Measurements from ENCODE around the gene ABLIM3. TPM values are rescaled to one million over a fixed set of nuclear protein-coding genes. Genes with fewer than 3 reads are reported as not detected.

ABLIM3 gene
- polyA plus RNA-seq, 1 of the 3 experiments (the other 2 are of a cell fraction), result 5.9 TPM

GRCh38 chr5:149156435-149157083, 15.3 kb downstream of the ABLIM3 start (continued):
- TF ChIP-seq, protein P1, sequence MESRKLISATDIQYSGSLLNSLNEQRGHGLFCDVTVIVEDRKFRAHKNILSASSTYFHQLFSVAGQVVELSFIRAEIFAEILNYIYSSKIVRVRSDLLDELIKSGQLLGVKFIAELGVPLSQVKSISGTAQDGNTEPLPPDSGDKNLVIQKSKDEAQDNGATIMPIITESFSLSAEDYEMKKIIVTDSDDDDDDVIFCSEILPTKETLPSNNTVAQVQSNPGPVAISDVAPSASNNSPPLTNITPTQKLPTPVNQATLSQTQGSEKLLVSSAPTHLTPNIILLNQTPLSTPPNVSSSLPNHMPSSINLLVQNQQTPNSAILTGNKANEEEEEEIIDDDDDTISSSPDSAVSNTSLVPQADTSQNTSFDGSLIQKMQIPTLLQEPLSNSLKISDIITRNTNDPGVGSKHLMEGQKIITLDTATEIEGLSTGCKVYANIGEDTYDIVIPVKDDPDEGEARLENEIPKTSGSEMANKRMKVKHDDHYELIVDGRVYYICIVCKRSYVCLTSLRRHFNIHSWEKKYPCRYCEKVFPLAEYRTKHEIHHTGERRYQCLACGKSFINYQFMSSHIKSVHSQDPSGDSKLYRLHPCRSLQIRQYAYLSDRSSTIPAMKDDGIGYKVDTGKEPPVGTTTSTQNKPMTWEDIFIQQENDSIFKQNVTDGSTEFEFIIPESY (IDR thresholded peaks at IDR 0.05; ENCODE audit: borderline replicate concordance, low read depth), result no peak
- no peak for TF ChIP-seq NFIC (IDR thresholded peaks at IDR 0.05; ENCODE audit: borderline replicate concordance)

GRCh38 chr5:149157330-149157729, 16.0 kb downstream of the ABLIM3 start:
- Histone ChIP-seq H3K27me3 (ENCODE audit: insufficient read depth) (no peaks in the 10 kb centered on the region), H2AFZ (ENCODE audit: low read depth) (no peak overlapping the region), H3K9me3 (no peaks in the 10 kb centered on the region), H3K4me2 (no peak overlapping the region), H3F3A (replicated peaks; ENCODE audit: insufficient read depth) (no peaks in the 10 kb centered on the region), H3K9me2 (no peaks in the 10 kb centered on the region), H3K4me1 (ENCODE audit: control insufficient read depth in 1 of 2, insufficient read depth in 2 of 2, low read depth in 1 of 2, low read length in 1 of 2) (peaks cover 0 to 5% of the 10 kb centered on the region in 2 experiments), H3K9ac (no peak overlapping the region), H3K27ac (ENCODE audit: low read depth in 2 of 2, low read length in 1 of 2) (no peak overlapping the region), H3K36me3 (replicated peaks in 1 of 2; ENCODE audit: control insufficient read depth in 1 of 2, insufficient read depth in 2 of 2, low read length in 1 of 2) (no peaks in the 10 kb centered on the region), H3K79me2 (ENCODE audit: insufficient read depth) (peaks cover 4% of the 10 kb centered on the region; the same call in 1 of the 2 replicates), H4K20me1 (ENCODE audit: insufficient read depth) (no peaks in the 10 kb centered on the region), H3K4me3 (ENCODE audit: low read depth in 2 of 2, low read length in 1 of 2) (no peak overlapping the region)
- 98% methylated on average over 2 of the region's 2 CpGs for WGBS (ENCODE audit: low lambda C conversion rate)
- CTCF ChIA-PET, result interaction anchor here (1.6 kb wide), 1 partner anchor 10 kb away, joined by 4 read pairs; no protein-coding TSS in a partner anchor
- TF ChIP-seq EZH2phosphoT487 (IDR thresholded peaks at IDR 0.05; ENCODE audit: borderline replicate concordance, low read depth), result no peak
- no peak for TF ChIP-seq FOXJ3 (CRISPR knock-in tag; IDR thresholded peaks at IDR 0.05)
- TF ChIP-seq SMC3 (IDR thresholded peaks at IDR 0.05; ENCODE audit: low read depth, low read length), result no peak
- TF ChIP-seq JUND (IDR thresholded peaks at IDR 0.05), result no peak
- TF ChIP-seq ELF1 (IDR thresholded peaks at IDR 0.05), result no peak
- TF ChIP-seq FOSL2 (IDR thresholded peaks at IDR 0.05; ENCODE audit: borderline replicate concordance, low read depth), result no peak
- no peak for TF ChIP-seq CHD2 (IDR thresholded peaks at IDR 0.05; ENCODE audit: low read length, partially characterized antibody)
- TF ChIP-seq SIN3A (IDR thresholded peaks at IDR 0.05; ENCODE audit: borderline replicate concordance, low read depth, low read length), result no peak
- no peak for TF ChIP-seq NFIC (IDR thresholded peaks at IDR 0.05; ENCODE audit: borderline replicate concordance)
- POLR2A ChIA-PET, result no interaction called here
- no peak for DNase-seq

DNA sequence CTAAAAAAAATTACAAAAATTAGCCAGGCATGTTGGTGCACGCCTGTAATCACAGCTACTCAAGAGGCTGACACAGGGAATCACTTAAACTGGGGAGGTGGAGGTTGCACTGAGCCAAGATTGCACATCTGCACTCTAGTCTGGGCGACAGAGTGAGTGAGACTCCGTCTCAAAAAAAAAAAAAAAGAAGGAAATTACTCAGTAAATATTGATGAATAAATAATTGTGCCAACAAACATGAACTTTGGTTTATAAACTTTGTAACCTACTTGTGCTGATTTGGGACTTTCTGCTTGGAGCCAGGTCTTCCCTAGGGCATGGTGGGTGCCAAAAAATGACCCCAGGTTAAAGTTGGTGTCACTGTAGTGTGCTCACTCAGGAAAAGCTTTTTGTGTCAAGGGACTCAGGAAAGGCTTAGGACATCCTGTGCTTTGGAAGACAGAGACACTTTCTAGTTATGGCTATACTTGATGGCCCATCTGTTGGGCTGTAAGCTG, 19.0 kb downstream of the ABLIM3 start:
- no peak overlapping the region for H3K4me2 ChIP-seq
- H3K27ac ChIP-seq (ENCODE audit: low read depth in 2 of 2, low read length in 1 of 2), result no peak overlapping the region
- H3K27me3 ChIP-seq (ENCODE audit: insufficient read depth), result no peaks in the 10 kb centered on the region
- H3K9ac ChIP-seq, result no peak overlapping the region
- WGBS (ENCODE audit: low lambda C conversion rate), result 86% methylated on average over 3 of the region's 3 CpGs
- no peaks in the 10 kb centered on the region for H3K9me3 ChIP-seq
- peaks cover 4% of the 10 kb centered on the region; the same call in 1 of the 2 replicates for H3K79me2 ChIP-seq (ENCODE audit: insufficient read depth)
- H3K36me3 ChIP-seq (replicated peaks in 1 of 2; ENCODE audit: control insufficient read depth in 1 of 2, insufficient read depth in 2 of 2, low read length in 1 of 2), result no peaks in the 10 kb centered on the region
- H2AFZ ChIP-seq (ENCODE audit: low read depth), result no peak overlapping the region
- TF ChIP-seq ELF1 (IDR thresholded peaks at IDR 0.05) (no peak), TCF12 (IDR thresholded peaks at IDR 0.05) (no peak), TEAD4 (IDR thresholded peaks at IDR 0.05; ENCODE audit: borderline replicate concordance, insufficient read depth) (no peak), FOSL2 (IDR thresholded peaks at IDR 0.05; ENCODE audit: borderline replicate concordance, low read depth) (no peak), FOXM1 (IDR thresholded peaks at IDR 0.05; ENCODE audit: low read depth) (no peak), SIN3A (IDR thresholded peaks at IDR 0.05; ENCODE audit: borderline replicate concordance, low read depth, low read length) (no peak), NRF1 (IDR thresholded peaks at IDR 0.05; ENCODE audit: low read depth, low read length) (no peak), TAF1 (IDR thresholded peaks at IDR 0.05; ENCODE audit: borderline replicate concordance, low read depth, low read length) (no peak), USF1 (IDR thresholded peaks at IDR 0.05; ENCODE audit: borderline replicate concordance, low read depth) (no peak), EP300 (IDR thresholded peaks at IDR 0.05; ENCODE audit: borderline replicate concordance in 1 of 2, low read depth in 1 of 2, low read length in 1 of 2) (no peak), RAD21 (IDR thresholded peaks at IDR 0.05; ENCODE audit: low read length) (no peak), MAX (IDR thresholded peaks at IDR 0.05; ENCODE audit: low read depth) (no peak)
- TF ChIP-seq, protein P1 (IDR thresholded peaks at IDR 0.05; ENCODE audit: borderline replicate concordance, low read depth), result no peak
- no peaks in the 10 kb centered on the region for H3K9me2 ChIP-seq
- ChIA-PET POLR2A (no interaction called here), CTCF (interaction anchor here (1.3 to 3.6 kb wide), 2 partner anchors 20 to 419 kb away, joined by 3 to 18 read pairs; partner anchors contain the start of gene ABLIM3)
- no peaks in the 10 kb centered on the region for H3F3A ChIP-seq (replicated peaks; ENCODE audit: insufficient read depth)
- H4K20me1 ChIP-seq (ENCODE audit: insufficient read depth), result no peaks in the 10 kb centered on the region
- no peak overlapping the region for H3K4me3 ChIP-seq (ENCODE audit: low read depth in 2 of 2, low read length in 1 of 2)
- DNase-seq, result no peak
- H3K4me1 ChIP-seq (ENCODE audit: control insufficient read depth in 1 of 2, insufficient read depth in 2 of 2, low read depth in 1 of 2, low read length in 1 of 2), result no peaks in the 10 kb centered on the region; a peak in 1 of 4 replicates
